Fibroblast of lung (primary cell): ENCODE measurements around the gene TRPM5. TPM values are rescaled to one million over a fixed set of nuclear protein-coding genes. Genes with fewer than 3 reads are reported as not detected.

Experiments
- DNase-seq, 2 donors: peaks; one replicate each; pipeline versions ENCODE4 v3.0.0 to v3.0.0-alpha.2; 2010; ENCODE audit warnings: low read depth in 2 of 2
- H2AFZ ChIP-seq: 2 replicates; pipeline ENCODE4 v1.5.1; 2012; ENCODE audit warnings: low read length, control low read depth, inconsistent platforms
- H3K27ac ChIP-seq: 2 replicates; pipeline ENCODE4 v1.5.1; 2011; ENCODE audit warnings: low read length, control low read depth; ENCODE audit not compliant: insufficient read depth
- H3K27me3 ChIP-seq: 2 replicates; pipeline ENCODE4 v1.5.1; 2011; ENCODE audit warnings: mild to moderate bottlenecking, low read length; ENCODE audit not compliant: control insufficient read depth, insufficient read depth
- H3K36me3 ChIP-seq: 2 replicates; pipeline ENCODE4 v1.5.1; 2011; ENCODE audit warnings: low read length; ENCODE audit not compliant: control insufficient read depth, insufficient read depth
- H3K4me1 ChIP-seq: 2 replicates; pipeline ENCODE4 v1.5.1; 2011; ENCODE audit warnings: low read length; ENCODE audit not compliant: control insufficient read depth, insufficient read depth; ENCODE audit errors: extremely low read depth
- H3K4me2 ChIP-seq: 2 replicates; pipeline ENCODE4 v1.5.1; 2011; ENCODE audit warnings: low read length, control low read depth; ENCODE audit not compliant: insufficient read depth; ENCODE audit errors: extremely low read depth
- H3K4me3 ChIP-seq, 4 experiments: fragments of 200-600 bp in 1 of 4; sonication (generic) in 1 of 4; replicated peaks in 1 of 4; 2 replicates each; pipeline ENCODE4 v1.5.1; 2011 to 2016; ENCODE audit warnings: low read length in 4 of 4, low read depth in 3 of 4, mild to moderate bottlenecking in 3 of 4, control low read depth in 2 of 4, inconsistent platforms in 1 of 4, mixed read lengths in 1 of 4; ENCODE audit not compliant: insufficient read depth in 1 of 4; ENCODE audit errors: control extremely low read depth in 1 of 4
- H3K79me2 ChIP-seq: 2 replicates; pipeline ENCODE4 v1.5.1; 2012; ENCODE audit warnings: mild to moderate bottlenecking, low read length, inconsistent platforms; ENCODE audit not compliant: control insufficient read depth, insufficient read depth
- H3K9ac ChIP-seq: 2 replicates; pipeline ENCODE4 v1.5.1; 2011; ENCODE audit warnings: mild to moderate bottlenecking, low read length, control low read depth; ENCODE audit not compliant: insufficient read depth
- H3K9me3 ChIP-seq: 2 replicates; pipeline ENCODE4 v1.5.1; 2012; ENCODE audit warnings: low read depth, low read length; ENCODE audit not compliant: control insufficient read depth, insufficient read depth
- H4K20me1 ChIP-seq: 2 replicates; pipeline ENCODE4 v1.5.1; 2011; ENCODE audit warnings: low read length; ENCODE audit not compliant: control insufficient read depth, insufficient read depth; ENCODE audit errors: extremely low read depth
- EZH2 ChIP-seq: IDR thresholded peaks from 2 replicates; pipeline ENCODE4 v1.5.1; 2012; ENCODE audit warnings: low read length, control low read depth, mild to moderate bottlenecking; ENCODE audit errors: missing control alignments
- polyA minus RNA-seq: library from RNA; depleted of rRNA, polyadenylated mRNA; stranded (reverse); fragments of >200 nt; gene quantifications from 2 replicates; pipeline ENCODE4 v1.2.3, GENCODE V29; 2011; ENCODE audit warnings: low replicate concordance
- polyA plus RNA-seq, 2 donors: library from polyadenylated mRNA; depleted of rRNA in 1 of 2; stranded (reverse) in 1 of 2; unstranded in 1 of 2; fragments of >200 nt; gene quantifications; 2 replicates each; pipeline ENCODE4 v1.2.1, GENCODE V29; 2011 to 2012; ENCODE audit warnings: missing spikeins in 1 of 2
- total RNA-seq: library from RNA; depleted of rRNA; stranded (reverse); fragments of >200 nt; gene quantifications from 2 replicates; pipeline ENCODE4 v1.2.1, GENCODE V29; 2014
- TF ChIP-seq, protein P1 (sequence below), 2 donors: IDR thresholded peaks in 1 of 2; conservative IDR thresholded peaks in 1 of 2; 1 replicate in 1 of 2; 2 replicates in 1 of 2; pipeline ENCODE4 v1.5.1; 2011 to 2012; ENCODE audit warnings: low read length in 2 of 2, control low read depth in 1 of 2, inconsistent platforms in 1 of 2, low read depth in 1 of 2, mild to moderate bottlenecking in 1 of 2

Gene TRPM5, protein sequence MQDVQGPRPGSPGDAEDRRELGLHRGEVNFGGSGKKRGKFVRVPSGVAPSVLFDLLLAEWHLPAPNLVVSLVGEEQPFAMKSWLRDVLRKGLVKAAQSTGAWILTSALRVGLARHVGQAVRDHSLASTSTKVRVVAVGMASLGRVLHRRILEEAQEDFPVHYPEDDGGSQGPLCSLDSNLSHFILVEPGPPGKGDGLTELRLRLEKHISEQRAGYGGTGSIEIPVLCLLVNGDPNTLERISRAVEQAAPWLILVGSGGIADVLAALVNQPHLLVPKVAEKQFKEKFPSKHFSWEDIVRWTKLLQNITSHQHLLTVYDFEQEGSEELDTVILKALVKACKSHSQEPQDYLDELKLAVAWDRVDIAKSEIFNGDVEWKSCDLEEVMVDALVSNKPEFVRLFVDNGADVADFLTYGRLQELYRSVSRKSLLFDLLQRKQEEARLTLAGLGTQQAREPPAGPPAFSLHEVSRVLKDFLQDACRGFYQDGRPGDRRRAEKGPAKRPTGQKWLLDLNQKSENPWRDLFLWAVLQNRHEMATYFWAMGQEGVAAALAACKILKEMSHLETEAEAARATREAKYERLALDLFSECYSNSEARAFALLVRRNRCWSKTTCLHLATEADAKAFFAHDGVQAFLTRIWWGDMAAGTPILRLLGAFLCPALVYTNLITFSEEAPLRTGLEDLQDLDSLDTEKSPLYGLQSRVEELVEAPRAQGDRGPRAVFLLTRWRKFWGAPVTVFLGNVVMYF (N-terminal part only)
- total RNA-seq, result not detected in 2 replicates
- polyA plus RNA-seq, result not detected in 2 replicates
- not detected in 2 replicates for polyA plus RNA-seq (2012)
- not detected in 2 replicates for polyA minus RNA-seq

DNA sequence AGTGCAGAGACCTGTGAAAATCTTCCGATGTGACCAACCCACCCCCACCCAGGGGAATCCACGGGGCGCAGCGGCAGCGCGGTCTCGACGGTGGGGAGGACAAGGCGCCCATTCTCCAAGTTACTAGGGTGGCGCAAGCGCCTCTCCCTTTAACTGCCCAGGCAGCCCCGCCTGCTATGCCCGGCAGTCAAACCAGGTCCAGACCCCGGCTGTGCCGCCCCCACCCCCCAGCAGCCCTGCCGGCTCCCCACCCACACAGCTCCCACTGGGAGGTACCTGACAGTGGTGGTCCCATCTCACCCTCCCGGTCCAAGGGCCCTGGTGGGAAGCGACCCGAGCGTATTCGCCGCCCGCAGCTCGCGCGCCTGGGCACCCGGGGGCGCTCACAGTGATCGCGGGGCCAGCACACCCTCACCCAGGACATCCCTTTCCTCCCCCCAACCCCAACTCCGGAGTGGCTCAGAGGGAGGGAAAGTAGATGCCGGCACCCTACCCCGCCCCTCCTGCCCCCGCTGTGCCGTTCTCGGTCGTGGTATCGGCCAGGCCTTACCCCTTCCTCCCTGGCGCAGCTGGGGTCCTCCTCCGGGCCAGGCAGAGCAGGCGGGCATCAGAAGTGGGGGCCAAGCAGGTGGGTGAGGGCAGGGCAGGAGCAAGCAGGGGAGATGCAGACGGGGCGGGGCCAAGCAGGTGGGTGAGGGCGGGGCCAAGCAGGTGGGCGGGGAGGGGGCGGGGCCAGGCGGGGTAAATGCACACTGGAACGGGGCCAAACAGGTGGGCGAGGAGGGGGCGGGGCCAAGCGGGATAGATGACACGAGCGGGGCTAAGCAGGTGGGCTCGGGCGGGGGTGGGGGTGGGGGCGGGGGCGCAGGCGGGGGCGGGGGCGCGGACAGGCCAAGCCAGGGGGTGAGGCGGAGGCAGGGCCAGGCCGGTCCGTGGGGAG, at the start of gene TRPM5:
Gene TRPM5, minus strand, starts transcription at position 634 of the 940 bp plus-strand sequence. CDS start 21,478 bp downstream, outside the sequence.
- no peak within 1 kb of the TSS for H2AFZ ChIP-seq

DNA sequence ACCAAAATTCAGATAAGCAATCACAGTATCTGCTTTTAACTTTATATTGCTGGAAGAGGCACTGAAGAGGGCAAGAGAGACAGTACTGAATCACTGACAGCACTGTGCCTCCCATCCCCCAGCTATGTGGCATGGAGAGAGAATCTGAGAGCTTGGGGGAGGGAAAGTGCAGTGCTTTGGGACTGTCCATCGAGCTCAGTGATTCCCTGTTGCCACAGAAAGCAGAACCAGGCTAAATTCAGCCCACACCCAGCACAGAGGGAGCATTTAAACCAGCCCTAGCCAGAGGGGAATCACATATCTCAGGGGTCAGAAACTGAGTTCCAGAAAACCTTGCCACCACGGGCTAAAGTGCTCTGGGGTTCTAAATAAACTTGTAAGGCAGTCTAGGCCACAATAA, 44.8 kb upstream of the TRPM5 start:
- no peak for DNase-seq
- no peaks in the 10 kb centered on the region for H3K79me2 ChIP-seq
- no peak overlapping the region for H3K9ac ChIP-seq
- no peak for TF ChIP-seq EZH2
- TF ChIP-seq, protein P1, sequence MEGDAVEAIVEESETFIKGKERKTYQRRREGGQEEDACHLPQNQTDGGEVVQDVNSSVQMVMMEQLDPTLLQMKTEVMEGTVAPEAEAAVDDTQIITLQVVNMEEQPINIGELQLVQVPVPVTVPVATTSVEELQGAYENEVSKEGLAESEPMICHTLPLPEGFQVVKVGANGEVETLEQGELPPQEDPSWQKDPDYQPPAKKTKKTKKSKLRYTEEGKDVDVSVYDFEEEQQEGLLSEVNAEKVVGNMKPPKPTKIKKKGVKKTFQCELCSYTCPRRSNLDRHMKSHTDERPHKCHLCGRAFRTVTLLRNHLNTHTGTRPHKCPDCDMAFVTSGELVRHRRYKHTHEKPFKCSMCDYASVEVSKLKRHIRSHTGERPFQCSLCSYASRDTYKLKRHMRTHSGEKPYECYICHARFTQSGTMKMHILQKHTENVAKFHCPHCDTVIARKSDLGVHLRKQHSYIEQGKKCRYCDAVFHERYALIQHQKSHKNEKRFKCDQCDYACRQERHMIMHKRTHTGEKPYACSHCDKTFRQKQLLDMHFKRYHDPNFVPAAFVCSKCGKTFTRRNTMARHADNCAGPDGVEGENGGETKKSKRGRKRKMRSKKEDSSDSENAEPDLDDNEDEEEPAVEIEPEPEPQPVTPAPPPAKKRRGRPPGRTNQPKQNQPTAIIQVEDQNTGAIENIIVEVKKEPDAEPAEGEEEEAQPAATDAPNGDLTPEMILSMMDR (conservative IDR thresholded peaks at IDR 0.05 in 1 of 2, IDR thresholded peaks at IDR 0.05 in 1 of 2; ENCODE audit: low read depth in 1 of 2, low read length in 2 of 2), result no peak
- no peaks in the 10 kb centered on the region for H3K27me3 ChIP-seq
- H3K4me2 ChIP-seq, result no peak overlapping the region
- H2AFZ ChIP-seq, result no peak overlapping the region
- no peaks in the 10 kb centered on the region for H3K4me1 ChIP-seq
- H3K9me3 ChIP-seq, result no peaks in the 10 kb centered on the region
- no peak overlapping the region for H3K27ac ChIP-seq
- H4K20me1 ChIP-seq, result no peaks in the 10 kb centered on the region
- no peaks in the 10 kb centered on the region for H3K36me3 ChIP-seq
- H3K4me3 ChIP-seq, result no peak overlapping the region

More for the DNA sequence above, at the start of gene TRPM5:
- Histone ChIP-seq H4K20me1 (no peaks in the 10 kb centered on the region), H3K79me2 (no peaks in the 10 kb centered on the region), H3K36me3 (no peaks in the 10 kb centered on the region), H3K4me2 (no peak within 1 kb of the TSS), H3K27ac (no peak within 1 kb of the TSS), H3K4me1 (no peaks in the 10 kb centered on the region), H3K9me3 (no peaks in the 10 kb centered on the region), H3K9ac (no peak within 1 kb of the TSS), H3K4me3 (no peak within 1 kb of the TSS), H3K27me3 (peaks cover 4% of the 10 kb centered on the region)
- TF ChIP-seq, protein P1 (conservative IDR thresholded peaks at IDR 0.05 in 1 of 2, IDR thresholded peaks at IDR 0.05 in 1 of 2; ENCODE audit: low read depth in 1 of 2, low read length in 2 of 2), result no peak
- peak; percentile 12 for TF ChIP-seq EZH2
- no peak for DNase-seq
